GM18951 (cell line): ENCODE results near the gene SPPL3.
"Not testable (repeated sequence)": the region's sequence is repeated elsewhere in the genome, so short reads cannot be mapped to it uniquely, and the experiment has no call there.

Source experiments
- POLR2A ChIP-seq: IDR thresholded peaks from 4 replicates; pipeline ENCODE4 v1.6.1; 2011; ENCODE audit warnings: mild to moderate bottlenecking; ENCODE audit not compliant: insufficient read length, insufficient read depth; ENCODE audit errors: extremely low read depth
- in situ Hi-C: fragments of 300-500 bp; cut with MboI; formaldehyde crosslinking; loops from one replicate; pipeline ENCODE4 v1.12.0; 2022; ENCODE audit warnings: low sequenced_read_pairs, mixed read lengths, inconsistent platforms; ENCODE audit not compliant: unreplicated experiment

The SPPL3 gene

DNA sequence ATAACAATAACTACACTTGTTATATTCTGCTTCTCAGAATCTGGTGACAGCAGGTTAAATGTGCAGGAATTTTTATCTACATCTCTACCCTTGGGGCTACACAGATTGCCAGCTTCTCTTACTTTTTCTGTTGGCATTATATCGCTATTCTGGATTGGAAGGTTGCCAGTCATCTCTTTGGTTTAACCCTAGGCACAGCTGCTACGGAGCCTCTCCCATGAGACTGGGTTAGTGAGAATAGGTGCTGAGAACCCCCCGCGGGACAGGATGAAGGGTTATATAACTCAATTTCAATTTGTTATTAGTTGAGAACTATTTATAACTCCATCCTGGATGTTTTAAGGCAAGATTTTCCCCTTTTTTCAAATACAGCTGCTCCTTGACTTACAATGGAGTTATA is 105.5 kb downstream of the SPPL3 start:
- no peak for TF ChIP-seq POLR2A
- in situ Hi-C loops, result no loop called here

DNA sequence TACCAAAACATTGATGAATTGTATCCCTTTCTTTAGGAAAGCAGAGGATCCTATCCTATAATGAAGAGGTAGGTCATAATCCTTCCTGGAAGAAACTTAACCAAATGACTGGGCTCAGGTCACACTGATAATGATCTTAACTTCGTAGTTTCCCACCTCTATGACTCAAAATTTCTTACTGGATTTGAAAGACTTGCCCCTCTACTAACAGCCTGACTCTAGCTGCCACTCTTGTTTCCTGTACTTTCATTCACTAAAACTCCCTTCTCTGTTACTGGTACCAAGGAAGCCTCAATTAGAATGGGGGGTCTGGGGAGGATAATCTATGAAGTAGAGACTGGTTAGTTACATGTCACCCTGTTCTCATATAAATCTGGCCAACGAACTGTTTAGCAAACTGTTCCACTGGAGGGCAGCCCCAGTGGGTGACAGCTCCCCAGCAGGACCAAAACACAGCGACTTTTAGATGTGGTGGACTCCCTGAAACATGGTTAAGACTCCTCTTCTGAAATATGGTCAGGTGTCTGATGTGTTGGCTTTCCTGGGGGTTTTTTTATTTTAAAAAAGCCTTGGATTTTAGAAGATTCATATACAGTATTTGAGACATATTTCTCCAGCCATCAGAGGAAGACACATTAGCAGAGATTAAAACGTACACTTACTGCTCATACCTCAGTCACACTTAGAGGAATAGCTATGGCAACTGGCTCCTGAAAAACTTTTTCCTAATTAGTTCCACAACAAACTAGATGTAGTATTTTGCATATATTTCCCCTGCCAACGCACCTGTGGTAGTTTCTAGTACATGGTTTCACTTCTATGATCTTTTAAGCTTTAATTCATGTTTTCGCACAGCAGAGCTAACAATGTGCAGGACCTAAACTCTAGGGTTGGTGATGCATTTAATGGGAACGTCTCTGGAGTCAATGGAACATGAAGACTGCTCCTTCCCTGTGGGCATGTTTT is 106.2 kb downstream of the SPPL3 start:
- no peak for TF ChIP-seq POLR2A
- in situ Hi-C loops, result no loop called here

DNA sequence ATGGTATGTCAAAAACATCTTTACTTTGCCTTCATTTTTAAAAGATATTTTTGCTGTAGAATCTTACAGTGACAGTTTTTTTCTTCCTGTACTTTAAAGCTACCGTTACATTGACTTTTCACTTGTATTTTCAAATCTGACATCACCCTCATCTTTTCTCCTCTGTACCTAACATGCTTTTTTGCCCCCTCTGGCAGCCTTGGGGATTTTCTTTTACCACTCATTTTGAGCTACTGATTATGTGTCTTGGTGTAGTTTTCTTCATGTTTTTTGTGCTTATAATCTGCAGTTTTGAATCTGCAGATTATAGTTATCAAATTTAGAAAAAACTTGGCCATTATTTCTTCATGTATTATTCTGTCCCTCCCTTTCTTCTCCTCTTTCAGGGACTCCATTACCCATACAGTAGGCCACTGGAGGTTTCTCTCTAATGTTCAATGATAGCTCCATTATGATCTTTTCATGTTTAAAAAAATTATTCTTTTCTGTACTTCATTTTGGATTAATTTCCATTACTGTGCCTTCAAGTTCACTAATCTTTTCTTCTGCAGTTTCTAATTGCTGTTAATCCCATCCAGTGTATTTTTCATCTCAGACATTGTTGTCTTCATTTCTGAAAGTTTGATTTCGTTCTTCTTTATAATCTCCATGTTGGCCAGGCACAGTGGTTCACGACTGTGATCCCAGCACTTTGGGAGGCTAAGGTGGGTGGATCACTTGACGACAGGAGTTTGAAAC is 108.5 kb downstream of the SPPL3 start:
- in situ Hi-C loops, result no loop called here

DNA sequence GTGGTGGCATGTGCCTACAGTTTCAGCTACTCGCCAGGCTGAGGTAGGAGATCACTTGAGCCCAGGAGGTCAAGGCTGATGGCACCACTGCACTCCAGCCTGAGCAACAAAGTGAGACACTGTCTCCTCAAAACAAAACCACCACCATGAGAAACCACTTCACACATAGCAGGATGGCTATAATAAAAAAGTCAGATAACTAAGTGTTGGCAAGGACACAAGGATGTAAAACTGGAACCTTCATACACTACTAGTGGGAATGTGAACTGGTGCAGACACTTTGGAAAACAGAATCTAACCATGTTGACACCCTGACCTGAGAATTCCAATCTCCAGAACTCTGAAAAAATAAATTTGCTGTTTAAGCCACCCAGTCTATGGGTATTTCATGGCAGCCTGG is 110.8 kb downstream of the SPPL3 start:
- in situ Hi-C loops, result no loop called here

More for the DNA sequence above, 108.5 kb downstream of the SPPL3 start:
- no peak for TF ChIP-seq POLR2A

DNA sequence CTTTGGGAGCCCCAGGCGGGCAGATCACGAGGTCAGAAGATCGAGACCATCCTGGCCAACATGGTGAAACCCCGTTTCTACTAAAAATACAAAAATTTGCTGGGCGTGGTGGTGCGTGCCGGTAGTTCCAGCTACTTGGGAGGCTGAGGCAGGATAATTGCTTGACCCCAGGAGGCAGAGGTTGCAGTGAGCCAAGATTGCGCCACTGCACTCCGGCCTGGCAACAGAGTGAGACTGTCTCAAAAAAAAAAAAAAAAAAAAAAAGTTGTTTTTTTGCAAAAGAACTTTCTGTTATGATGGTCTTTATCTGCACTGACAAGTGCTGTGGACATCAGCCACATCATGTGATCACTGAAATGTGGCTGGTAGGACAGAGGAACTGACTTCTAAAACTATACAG is 111.7 kb downstream of the SPPL3 start:
- in situ Hi-C loops, result not testable (repeated sequence)

More for the DNA sequence above, 110.8 kb downstream of the SPPL3 start:
- no peak for TF ChIP-seq POLR2A

DNA sequence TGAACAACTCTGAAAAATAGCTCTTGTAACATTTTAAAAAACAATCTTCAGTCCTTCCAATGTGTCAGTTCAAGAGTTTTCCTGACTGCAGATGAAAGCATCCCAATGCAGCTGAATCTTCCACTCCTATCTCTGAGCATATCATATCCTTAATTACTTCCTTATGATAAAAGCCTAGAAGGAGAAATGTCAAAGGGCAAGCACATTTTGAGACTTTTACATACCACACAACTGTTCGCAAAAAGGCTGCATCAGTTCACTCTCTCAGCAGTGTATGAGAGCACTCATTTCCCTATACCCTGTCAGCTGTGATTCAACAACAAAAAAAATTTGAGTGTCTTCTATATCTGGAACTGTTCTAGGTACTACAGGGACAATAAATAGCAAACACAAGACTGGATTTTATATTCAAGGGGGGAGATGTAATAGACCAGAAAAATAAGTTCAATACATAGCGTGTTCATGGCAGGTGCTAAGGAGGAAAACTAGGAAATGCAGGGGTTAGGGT is 112.4 kb downstream of the SPPL3 start:
- TF ChIP-seq POLR2A, result no peak
- in situ Hi-C loops, result no loop called here

DNA sequence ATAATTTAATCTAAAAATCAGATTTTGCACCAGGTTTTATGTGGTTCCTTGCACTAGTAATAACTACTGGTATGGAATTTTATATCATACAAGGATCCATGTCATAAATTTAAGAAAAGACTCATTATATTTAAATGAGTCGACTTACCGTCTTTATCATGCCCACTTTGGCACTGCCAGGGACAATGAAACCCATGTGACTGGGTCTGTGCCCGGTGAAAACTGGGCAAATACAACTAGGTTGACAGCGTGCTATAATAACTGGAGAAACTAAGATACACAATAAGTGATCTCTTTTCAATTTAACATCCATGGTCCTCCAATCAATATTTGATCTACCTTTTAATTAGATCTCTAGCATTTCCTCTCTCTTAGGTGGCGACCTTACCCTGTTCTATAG is 114.0 kb downstream of the SPPL3 start:
- no peak for TF ChIP-seq POLR2A
- in situ Hi-C loops, result no loop called here

DNA sequence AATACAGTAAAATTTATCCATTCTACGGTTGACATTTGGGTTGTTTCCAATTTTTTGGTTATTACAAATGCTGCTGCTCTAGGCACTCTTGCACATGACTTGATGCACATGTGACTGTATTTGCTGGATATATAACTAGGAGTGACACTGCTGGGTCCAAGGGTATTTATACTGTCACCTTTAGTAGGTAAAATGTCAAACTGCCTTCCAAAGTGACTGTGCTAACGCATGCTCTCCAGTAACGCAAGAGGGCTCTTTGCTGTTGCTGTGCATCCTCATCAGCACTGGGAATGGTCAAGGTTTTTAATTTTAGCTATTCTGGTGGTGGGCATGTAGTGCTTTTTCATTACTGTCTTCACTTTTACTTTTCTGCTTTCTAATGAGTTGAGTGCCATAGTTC is 116.3 kb downstream of the SPPL3 start:
- in situ Hi-C loops, result no loop called here
- TF ChIP-seq POLR2A, result no peak

DNA sequence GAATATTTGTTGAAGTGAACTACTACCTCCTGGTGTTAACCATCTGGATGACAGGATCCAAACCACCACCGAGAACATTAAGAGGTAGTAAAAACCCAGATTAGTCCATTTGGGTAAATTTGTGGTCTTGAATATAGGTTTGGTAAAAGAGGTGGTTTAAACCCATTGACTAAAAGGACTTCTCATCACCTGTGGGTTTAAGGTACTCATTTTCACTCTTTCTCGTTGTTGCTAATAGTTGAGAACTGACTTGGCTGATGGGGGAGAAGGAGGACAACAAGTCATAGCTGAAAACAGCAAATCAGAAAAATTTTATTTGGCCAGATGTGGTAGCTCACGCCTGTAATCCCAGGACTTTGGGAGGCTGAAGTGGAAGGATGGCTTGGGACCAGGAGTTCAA is 119.4 kb downstream of the SPPL3 start:
- in situ Hi-C loops, result no loop called here

DNA sequence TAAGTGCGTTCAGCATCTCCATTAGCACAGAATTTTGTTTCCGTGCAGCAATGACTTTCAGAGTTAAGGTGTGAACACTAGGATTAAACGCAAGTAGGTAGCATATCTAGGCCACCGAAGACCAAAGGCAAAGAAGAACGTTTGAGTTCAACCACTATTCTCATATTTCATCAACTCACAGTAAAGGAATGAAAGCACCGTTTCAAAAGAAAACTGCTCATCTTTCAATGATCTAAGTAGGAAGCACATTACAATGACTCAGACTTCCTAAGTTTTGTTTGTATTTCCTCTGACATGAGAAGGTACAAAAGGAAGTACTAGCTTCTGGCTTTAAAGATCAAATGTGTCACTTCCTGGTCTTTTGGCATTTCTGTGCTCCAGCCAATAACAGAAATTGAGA is 121.0 kb downstream of the SPPL3 start:
- no peak for TF ChIP-seq POLR2A
- in situ Hi-C loops, result no loop called here

More for the DNA sequence above, 119.4 kb downstream of the SPPL3 start:
- TF ChIP-seq POLR2A, result no peak

DNA sequence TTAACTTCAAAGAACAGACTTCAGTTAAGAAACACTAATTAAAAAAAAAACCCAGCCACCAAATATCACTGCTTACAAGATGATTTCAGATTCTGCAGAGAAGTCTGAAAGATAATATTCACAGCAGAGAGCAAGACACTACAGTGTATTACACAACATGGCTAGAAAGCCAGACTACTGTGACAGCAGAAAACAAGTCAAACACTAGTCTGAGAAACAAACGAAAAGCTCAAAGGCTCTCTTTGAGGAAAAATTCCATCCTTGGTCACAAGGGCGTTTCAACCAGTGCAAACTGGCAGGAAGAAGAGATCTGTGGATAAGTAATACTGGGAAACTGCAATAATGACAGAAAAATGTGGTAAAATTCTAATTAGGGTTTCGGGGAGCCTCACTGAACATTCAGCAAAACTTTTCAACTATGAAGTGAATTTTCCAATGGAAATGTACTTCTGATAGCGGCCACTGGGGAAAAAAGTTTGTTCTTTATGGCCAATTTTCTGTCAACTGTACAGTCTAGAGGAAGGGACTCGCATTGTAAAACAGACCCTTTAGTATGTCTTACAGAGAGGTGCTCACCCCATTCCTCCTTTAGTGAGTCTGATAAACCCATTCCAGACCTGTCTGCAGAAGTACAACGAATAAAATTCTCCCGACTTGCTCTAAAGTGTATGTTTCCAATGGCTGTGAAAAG is 128.2 kb downstream of the SPPL3 start:
- in situ Hi-C loops, result no loop called here
- TF ChIP-seq POLR2A, result no peak

DNA sequence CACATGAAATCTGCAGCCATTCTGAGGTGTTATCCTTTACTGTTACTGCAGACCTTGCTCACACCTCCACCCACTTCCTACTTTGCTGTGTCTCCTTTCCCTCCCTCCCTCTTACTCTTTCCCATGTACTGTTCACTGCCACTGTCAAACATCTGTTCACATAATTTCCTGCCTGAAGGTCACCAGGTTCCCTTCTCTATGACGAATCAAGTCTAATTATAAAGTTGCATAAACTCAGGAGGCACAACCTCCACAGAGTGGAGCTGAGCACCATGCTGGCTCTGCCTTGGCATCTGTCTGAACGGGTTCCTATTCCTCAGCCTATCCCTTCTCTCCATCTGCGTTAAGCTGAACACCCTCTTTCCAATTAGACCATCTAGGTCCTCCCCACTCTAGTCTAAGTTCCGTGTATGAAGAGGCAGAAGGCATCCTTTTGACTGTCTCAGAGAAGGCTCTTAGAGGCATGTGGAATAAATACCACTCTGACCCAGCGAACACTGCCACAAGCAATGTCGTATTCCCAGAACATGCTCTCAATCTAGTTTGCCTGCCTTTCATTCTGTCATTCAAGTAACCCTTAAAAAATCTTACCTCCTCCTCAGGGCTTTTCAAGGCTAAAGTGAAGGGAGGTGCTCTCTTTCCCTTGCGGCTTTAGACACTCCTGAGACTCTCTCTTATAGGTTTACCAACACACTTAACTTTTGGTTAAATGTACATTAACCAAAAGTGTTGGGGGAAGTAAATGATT is 129.8 kb downstream of the SPPL3 start:
- TF ChIP-seq POLR2A, result no peak

More for the DNA sequence above, 129.8 kb downstream of the SPPL3 start:
- in situ Hi-C loops, result no loop called here
